IPS-18c (cell line): Measurements from ENCODE around the gene PYGB.
"Not testable (repeated sequence)": the region's sequence is repeated elsewhere in the genome, so short reads cannot be mapped to it uniquely, and the experiment has no call there.

Source experiments
- H3K4me3 ChIP-seq: 2 replicates; pipeline ENCODE4 v1.7.0; 2013; ENCODE audit warnings: low read depth, mild to moderate bottlenecking, low read length, moderate library complexity; ENCODE audit not compliant: insufficient read depth
- H3K9me3 ChIP-seq: one replicate; pipeline ENCODE4 v1.6.1; 2013; ENCODE audit warnings: mild to moderate bottlenecking, low read length, moderate library complexity; ENCODE audit not compliant: control insufficient read depth, insufficient read depth

The PYGB gene

DNA sequence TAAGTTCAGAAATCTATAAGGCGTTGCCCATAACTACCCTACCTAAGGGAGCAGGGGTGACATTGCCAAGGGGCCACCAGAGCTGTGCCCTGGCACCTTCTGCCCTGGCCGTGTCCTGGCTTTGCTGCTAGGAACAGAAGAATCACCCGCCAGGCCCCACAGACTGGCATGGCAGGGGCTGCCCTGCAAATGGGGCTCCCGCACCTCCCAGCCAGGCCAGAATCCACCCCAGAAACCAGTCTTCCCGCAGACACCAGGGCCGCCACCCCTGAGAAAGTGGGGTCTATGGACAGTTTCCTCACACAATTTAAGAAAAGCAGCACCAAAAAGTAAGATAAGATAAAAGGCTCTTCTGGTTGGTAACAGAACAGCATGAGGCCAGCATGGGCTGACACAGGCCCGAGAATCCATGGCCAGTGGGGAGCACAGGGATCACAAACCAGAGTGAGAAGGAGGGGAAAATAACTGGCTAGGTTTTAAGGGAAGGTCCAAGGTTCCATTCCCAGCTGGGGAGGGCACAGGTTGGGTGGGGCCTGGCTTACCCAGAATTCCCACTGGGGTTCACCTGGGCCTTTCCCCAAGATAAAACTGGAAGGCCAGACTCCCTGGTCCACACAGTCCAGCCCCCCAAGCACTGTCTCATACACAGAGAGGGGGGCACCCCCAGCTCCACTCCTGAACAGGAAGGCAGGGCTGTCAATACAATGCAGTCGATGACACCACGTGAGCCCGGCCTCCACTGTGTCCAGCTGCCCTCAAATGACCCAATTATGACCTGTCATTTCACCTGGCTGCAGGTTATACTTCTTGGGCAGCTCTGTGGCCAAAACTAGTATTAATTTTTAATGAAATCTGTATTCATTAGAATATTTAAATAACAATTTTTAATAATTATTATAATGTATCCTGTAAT is 59.4 kb downstream of the PYGB start:
- no peaks in the 10 kb centered on the region for H3K9me3 ChIP-seq
- no peak overlapping the region for H3K4me3 ChIP-seq

DNA sequence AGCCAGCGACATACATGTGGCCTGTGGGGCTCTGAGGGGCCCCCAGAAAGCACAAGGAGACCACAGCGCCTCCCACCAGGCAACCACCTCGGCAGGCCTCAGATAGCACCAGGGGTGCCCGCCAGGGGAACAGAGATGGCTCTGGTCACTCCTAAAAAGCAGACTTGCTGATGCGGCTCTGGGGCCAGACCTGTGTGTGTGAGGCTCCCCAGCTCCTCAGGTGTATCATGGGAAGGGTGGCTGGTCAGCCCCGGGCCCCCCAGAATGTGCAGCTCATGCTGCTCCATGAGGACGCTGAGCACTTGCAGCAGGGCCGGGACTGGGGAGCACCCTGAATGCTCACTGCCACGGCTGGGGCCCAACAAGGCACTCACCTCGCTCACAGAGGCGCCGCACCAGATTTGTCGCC is 60.2 kb downstream of the PYGB start:
- Histone ChIP-seq H3K9me3 (no peaks in the 10 kb centered on the region), H3K4me3 (no peak overlapping the region)

DNA sequence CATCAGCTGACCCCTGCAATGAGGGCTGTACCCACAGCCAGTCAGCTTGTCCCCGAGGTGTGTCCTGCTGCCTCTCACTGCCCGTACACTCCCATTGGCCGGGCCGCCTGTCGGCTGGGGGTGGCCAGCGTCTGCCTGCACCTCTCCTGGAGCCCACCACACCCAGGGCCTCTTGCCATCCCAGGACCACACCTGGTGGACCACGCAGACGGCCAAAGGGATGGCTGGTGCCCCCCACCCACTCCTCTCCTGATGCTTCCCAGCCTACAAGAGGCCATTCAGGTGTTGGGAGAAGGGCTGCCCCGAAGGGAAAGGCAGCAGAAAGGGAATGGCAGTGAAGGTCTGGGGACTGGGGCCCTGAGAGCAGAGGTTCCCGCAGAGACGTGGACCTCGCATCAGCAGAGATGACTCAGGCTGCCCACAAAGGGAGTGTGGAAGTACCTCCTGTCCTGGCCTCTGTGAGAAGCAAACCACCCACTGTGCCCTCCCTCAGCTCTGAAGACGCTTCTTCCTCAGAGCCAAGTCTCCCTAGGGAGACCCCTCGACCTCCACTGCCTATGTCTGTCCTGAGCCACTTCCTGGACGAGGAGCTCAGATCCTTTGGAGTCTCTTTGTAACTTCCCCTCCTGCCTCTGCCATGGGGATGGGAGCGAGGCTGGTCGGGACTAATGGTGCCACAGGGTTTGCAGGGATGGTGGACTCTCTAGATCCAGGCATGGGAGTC is 60.9 kb downstream of the PYGB start:
- Histone ChIP-seq H3K4me3 (no peak overlapping the region), H3K9me3 (no peaks in the 10 kb centered on the region)

DNA sequence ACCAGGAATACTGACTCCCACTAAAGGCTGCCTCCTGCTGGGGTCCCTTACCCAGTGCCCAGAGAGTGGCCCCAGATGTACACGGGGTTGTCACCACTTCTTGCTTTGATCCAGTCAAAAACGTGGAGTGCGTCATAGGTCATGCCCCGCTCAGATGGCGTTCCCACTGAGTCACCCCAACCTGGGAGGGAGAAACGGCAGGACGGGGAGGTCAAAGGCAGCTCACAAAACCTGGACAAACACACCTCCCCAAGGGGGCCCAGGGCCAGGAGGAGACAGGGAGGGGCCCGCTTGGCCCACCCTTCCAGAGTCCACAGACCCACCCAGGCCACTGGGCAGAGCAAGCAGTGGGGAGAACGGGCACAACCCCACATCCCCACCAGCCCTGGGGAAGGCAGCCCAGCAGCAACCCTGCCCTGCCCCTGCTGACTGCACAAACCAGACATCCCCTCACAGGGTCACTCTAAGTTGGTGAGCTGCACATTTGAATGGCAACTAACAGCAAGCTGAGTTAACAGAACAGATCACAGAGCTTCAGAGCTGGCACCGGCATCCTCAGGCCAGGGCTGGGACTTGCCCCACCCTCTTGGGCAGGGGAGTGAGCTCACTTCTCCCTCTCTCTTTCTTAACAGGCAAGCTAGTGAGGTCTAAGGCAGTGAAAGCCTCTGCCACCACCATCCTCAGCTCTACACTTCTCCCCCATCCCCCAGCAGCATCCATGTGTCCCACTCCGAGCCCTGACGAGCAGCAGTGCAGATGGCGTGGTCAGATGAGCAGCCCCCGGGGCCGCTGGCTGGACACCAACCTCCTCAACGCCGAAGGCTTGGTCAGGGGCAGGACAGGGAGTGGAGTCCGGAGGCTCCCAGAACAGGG is 61.7 kb downstream of the PYGB start:
- no peaks in the 10 kb centered on the region for H3K9me3 ChIP-seq
- H3K4me3 ChIP-seq: no peak overlapping the region

DNA sequence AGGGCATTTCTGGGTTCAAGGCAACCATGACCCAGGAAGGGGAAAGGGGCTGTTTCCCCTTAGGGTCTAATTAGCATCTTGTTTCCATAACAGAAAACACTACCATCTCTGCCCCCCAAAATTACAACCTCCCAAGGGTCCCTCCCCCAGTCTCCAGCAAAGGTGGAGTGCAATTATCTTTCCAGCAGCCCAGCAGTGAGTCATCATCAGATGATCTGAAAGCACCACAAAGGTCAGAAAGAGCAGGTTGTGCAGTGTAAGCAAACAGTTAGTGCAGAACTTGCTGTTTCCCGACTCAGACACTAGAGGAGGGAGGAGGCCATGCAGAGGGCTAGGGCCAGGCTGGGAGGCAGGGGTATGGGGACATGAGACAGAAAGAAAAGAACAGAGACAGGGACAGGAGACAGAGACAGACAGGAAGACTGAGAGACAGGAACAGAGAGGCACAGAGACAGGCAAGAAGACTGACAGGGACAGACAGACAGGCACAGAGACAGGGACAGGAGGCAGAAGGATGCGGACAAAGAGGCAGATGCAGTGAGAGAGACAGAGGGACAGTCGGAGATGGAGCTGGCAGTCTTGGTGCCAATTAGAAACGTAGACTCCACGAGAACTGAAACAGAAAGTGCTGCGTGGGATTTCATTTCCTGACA is 62.5 kb downstream of the PYGB start:
- H3K4me3 ChIP-seq: no peak overlapping the region
- no peaks in the 10 kb centered on the region for H3K9me3 ChIP-seq

DNA sequence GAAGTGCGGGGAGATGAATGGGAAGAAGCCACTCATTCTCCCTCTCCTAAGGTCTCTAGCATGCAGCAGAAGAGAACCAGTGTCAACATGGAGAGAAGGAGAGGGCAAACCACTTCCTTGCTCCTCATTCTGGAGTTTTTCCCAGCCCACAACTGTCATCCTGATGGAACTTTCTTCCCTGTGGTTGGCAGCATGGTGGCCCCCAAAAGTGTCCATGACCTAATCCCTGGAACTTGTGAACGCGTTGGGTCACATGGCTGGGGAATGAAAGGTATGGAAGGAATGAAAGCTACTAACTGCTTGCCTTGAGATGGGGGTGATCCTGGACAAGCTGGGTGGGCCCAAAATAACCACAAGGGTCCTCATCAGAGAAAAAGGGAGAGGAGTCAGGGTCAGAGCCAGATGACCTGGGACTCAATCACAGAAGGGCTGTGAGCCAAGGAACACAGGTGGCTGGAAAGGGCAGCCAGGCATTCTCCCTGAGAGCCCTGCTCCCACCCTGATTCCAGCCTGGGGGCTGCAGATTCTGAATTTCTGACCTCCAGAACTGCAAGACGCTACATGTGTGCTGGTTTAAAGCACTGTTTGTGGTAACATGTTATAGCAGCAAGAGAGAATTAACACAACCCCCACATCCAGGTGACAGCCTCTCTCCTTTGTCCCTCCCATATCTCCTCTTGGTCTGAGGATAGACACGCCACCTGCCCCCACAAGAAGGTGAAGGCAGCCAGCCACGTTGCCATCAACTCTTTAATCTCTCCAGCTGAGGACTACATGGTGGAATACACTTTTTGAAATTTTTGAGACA is 63.2 kb downstream of the PYGB start:
- Histone ChIP-seq H3K9me3 (no peaks in the 10 kb centered on the region), H3K4me3 (no peak overlapping the region)

DNA sequence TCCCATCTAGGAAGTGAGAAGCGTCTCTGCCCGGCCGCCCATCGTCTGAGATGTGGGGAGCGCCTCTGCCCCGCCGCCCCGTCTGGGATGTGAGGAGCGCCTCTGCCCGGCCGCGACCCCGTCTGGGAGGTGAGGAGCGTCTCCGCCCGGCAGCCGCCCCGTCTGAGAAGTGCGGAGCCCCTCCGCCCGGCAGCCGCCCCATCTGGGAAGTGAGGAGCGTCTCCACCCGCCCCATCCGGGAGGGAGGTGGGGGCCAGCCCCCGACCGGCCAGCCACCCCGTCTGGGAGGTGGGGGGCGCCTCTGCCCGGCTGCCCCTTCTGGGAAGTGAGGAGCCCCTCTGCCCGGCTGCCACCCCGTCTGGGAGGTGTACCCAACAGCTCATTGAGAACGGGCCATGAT is 64.8 kb downstream of the PYGB start:
- H3K9me3 ChIP-seq: not testable (repeated sequence)

DNA sequence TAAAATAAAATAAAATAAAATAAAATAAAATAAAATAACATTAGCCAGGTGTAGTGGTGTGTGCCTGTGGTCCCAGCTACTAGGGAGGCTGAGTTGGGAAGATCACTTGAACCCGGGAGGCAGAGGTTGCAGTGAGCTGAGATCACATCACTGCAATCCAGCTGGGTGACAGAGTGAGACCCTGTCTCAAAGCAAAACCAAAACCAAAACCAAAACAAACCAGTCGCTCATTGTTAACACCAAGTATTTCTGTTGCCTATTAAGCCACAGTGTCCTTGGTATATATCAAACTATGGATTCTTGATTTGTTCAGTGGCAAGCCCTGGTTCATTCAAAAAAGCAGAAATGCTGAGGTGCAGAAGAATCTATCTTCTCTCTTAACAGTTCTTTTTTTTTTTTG is 65.7 kb downstream of the PYGB start:
- Histone ChIP-seq H3K4me3 (no peak overlapping the region), H3K9me3 (no peaks in the 10 kb centered on the region)

More for the DNA sequence above, 64.8 kb downstream of the PYGB start:
- not testable (repeated sequence) for H3K4me3 ChIP-seq

DNA sequence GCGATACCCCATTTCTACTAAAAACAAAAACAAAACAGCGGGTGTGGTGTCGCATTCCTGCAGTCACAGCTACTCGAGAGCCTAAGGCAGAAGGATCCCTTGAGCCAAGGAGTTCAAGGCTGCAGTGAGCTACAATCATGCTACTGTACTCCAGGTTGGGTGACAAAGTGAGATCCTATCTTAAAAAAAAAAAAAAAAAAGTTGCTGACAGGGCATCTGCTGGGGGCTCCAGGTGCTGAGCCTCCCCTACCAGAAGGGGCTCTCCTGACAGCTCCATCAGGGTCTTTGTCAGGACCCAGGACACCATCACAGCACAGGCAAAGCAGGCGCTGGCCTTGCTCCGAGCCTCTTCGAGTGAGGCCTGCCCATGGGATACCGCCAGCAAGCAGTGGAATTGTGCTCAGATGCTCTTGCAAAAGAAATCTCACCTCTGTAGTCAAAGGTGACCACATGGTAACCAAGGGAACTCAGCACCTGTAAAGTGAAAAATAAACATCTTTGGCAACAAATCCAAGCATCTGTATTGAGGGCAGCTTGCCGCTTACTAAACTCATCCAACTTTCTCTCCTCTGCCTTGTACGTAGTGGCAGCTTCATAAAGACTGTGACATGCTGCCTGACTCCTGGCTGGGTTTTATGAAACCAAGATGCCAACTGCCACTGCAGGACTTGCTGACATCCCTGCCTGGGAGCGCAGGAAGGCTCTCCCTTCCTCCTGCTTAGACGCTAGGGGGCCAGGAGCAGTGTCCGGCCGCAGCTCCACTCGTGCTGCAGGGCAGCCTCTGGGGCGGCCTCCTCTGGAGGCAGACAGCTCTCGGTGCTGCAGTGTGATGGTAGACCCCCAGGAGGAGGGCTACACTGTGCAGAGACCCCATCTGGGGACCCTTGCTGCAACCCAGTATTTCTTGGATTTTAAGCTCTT is 66.9 kb downstream of the PYGB start:
- H3K9me3 ChIP-seq: no peaks in the 10 kb centered on the region

DNA sequence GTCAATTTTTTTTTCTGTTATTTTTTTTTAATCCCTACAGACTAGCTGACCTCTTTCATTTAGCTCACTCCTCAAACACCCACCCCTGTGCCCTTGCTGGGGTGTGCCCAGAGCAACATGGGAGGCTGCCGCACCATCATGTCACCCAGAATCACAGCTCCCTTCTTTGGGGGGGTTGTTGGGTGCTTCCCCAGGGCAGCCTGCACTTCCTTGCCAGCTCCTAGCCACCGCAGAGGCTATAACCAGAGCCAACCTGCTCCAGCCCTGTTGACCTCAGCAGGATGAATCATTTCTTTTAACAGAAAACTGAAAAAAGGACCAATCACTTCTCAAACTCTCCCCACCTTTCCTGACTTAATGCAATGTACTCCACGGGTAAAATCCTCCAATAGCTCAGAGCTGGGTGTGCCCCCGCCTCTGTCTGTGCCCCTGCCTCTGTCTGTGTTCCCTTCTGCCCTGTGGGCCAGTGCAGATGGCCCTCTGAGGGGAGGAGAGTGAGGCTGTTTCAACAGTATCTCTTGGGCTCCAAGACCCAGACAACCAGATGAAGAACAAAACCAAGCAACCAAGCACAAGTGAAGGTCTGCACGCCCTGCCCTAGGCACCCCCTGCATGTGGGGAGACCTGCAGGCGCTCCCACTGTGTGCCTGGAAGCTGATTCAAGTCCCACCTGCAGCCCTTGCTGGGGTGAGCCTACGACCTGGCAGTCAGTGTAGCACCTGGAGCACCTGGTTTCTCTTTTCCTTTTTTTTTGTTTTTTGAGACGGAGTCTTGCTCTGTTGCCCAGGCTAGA is 67.7 kb downstream of the PYGB start:
- Histone ChIP-seq H3K9me3 (no peaks in the 10 kb centered on the region), H3K4me3 (no peak overlapping the region)

More for the DNA sequence above, 66.9 kb downstream of the PYGB start:
- H3K4me3 ChIP-seq: no peak overlapping the region

DNA sequence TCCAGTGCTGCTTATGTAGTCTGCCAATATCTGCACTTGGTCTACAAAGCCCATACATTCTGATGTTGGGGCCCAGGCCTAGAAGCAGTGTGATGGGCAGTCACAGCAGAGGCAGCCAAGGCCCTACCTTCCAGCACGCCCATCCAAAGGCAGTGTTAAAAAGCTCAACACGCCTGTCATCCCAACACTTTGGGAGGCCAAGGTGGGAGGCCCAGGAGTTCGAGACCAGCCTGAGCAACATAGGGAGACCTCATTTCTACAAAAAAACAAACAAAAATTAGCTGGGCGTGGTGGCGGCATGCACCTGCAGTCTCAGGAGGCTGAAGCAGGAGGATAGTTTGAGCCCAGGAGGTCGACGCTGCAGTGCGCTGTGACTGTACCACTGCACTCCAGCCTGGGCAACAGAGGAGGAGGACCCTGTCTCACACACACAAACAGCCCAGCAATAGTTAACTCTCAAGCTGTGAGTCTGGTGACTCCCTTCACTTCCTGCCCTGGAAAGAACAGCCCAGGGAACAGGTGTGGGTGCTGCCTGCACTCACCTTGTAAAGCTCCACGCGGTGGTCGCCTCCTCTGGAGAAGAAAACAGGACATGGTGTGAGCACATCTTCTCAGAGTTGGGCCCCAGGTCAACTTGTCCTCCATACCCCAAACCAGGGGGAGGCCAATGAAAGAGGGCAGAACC is 68.8 kb downstream of the PYGB start:
- H3K9me3 ChIP-seq: no peaks in the 10 kb centered on the region
- no peak overlapping the region for H3K4me3 ChIP-seq

DNA sequence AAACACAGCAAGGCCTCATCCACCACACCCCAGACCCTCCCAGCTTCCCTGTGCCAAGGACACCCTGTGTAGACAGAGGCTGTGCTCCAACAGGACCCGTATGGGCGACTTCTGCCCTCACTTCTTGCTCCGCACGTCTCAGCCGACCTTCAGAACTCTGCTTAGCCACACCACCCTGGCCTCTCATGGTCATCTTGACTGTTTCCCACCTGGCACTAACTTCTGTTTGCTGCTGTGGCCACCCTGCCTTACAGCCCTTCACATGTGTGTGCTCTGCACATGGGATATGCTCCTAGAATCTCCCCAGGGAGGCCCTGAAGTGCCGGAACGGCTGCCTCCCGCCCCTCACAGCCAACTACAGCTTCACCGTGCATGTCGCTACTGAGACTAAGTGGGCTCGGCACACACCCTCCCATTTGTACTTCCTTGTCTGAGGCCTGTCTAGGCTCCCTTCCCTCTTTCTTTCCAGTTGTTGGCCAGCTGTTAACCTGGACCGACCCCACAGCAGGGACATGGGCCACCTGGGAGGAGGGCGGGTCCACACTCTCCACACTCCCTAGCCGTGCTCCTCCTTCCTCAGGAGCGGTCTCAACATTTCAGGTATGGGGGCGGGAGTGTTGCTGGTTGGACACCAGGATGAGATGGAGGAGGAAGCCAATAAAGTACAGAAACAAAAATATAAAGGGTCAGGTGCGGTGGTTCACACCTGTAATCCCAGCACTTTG is 69.6 kb downstream of the PYGB start:
- Histone ChIP-seq H3K9me3 (no peaks in the 10 kb centered on the region), H3K4me3 (no peak overlapping the region)

DNA sequence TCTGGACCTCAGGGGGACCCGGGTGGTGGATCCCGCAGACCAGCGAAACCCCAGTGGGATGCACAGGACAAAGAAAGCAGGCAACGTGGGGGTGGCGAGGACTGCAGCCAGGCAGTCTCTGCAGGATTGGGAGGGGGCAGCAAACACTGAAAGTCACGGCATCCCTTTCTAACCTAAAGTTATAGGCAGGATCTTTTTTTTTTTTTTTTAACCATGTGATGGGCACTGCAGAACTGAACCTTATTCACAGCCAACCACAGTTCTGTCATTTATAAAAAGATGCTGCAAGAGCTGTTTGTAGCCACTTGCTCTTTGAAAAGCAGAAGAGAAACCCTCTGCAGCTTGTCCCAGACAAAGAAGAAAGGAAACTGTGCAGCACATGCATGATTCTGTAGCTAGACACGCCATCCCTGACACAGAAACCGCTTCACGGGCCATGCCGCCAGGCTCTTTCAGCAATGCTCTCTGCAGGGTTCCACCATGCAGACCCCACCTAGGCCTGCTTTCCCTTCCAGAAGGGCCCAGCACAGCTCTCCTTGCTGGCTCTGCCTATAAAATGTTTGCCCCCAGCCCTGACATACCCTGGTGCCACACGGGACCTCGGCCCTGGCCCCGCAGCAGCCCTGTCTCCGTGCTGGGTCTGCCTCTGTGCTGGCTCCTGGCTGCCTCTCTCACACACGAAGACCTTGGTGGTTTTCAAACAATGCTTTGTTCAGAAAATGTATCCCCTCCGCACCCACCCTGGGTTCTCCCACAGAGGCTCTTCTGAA is 70.8 kb downstream of the PYGB start:
- no peaks in the 10 kb centered on the region for H3K9me3 ChIP-seq
- no peak overlapping the region for H3K4me3 ChIP-seq
